Astrocyte of the hippocampus (primary cell): ENCODE results near the gene HPS4.

Source experiments
- DNase-seq: peaks from one replicate; pipeline ENCODE4 v3.0.0; 2011; ENCODE audit warnings: low read depth, low spot score

HPS4 gene

GRCh38 chr22:26466196-26466595 lies 17.4 kb downstream of the HPS4 start:
- DNase-seq = no peak

DNA sequence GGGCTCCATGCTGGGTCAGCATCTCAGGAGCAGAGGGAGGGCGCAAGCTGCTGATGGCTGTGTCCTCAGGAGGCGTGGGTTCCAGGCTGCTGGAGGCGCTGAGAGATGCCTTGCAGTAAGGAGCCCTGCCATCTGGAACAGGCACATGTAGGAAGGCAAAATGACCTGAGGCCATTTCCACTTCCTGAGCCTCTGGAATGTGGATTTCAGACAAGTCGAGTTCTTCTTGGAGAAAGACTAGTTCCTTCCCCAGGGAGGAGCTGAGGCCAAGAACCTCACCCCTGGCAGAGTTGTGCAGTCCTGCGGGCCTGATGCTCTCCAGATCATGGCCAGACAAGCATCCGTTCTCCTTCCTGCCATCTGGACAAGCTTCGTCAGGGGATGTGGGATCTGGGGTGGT lies 19.3 kb downstream of the HPS4 start:
- DNase-seq = no peak

DNA sequence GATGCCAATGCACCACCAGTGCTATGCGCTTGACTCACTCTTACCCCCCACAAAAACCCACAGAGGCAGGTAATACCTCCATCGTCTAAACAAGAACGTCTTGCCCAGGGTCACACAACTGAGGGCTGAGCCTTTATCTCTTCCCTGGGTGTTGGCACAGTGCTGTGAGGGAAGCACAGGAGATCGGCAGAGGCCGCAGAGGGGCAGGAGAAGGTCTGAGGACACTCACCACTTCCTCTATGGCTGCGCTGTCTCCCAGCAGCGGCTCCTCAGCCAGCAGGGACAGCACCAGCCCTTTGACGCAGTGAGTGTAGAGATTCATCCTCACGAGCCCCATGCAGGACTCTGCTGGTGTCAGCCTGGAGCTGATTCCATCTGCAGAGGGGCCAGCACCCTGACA lies 19.9 kb downstream of the HPS4 start:
- DNase-seq = no peak

DNA sequence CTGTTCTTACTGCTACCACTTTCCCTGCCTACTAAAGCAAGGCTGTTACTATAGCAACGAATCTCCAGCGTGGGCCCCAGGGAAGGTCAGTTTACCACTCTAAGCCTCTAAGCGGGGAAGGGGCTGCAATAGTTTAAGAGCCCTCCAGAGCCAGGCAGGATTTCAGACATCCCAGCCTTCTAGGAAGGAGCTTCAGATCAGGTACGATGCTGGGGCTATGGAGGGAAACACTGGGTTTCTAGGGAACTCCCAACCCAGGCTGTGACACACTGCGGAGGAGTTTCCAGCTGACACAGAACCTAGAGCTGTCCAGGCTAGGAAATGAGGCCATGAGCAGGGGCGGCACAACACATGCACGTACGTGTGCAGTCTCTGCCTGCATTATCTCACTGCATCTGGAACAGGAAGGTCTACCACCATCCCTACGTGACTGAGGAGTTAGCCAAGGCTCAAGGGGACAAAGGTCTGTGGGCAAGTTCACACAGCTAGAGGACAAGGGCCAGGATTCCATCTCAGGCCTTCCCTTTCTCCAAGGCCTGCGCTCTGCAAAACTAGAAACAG lies 20.4 kb downstream of the HPS4 start:
- no peak for DNase-seq

DNA sequence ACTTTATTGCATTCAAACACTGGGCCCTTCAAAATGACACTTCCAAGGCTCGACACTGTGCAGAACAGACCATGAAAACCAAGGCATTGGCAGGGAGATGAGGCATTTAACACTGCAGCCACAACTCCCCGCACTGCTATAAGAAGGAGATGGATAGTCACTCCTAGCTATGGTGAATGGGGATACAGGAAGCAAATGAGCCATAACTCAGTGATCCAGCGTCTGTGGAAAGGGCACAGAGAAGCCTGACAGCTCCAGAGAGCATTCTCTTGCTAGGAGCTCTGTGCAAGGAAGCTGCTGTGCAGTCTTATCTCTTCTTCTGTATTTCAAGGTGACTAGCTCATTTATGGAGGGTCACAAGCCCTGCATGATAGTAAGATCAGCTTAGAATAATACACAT lies 20.9 kb downstream of the HPS4 start:
- no peak for DNase-seq

DNA sequence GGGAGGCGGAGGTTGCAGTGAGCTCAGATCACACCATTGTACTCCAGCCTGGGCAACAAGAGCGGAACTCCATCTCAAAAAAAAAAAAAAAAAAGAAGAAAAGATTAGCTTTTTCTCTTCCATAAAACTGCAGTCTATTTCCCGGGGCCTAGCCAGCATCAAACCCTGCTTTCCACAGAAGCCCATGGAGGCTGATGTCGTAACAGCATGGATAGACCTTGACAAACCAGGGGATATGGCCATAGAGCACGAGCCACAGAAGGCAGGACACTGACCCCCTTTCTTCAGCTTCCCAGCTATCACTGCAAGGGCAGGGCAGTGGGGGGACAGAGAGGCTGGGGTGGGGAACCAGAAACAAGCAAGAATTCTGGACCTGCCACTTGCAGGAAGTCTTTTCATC lies 21.5 kb downstream of the HPS4 start:
- DNase-seq = no peak

DNA sequence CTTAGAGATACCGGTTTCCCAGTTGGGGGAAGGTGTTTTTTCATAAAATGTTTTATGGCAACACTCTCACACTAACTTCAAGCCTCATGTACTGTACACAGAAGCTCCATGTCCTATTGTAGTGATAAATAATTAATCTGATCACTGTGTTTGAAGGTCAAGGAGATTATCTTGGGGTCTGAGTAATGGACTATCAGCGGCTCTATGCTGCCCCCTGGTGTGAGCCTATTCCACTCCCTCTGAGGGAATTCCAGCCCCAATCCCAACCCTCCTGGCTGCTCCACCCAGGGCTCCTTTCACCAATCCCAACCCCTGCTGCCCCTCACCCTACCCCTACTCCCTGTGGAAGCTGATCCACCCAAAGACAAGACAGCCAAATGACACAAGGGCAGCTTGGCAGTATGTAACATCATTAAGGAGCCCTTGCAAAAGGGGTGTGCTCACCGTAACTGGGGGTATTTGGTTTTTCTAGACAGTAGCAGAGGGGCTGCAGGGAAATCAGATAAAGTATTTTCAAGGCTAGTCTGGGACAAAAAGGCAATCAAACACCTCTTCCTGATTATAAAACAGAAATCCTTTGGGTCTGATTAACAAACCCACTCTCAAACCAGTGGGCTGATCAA lies 22.3 kb downstream of the HPS4 start:
- DNase-seq = peak; percentile 72

- DNase-seq = no peak
Observed at GRCh38 chr22:26460202-26460601, 23.4 kb downstream of the HPS4 start.

DNA sequence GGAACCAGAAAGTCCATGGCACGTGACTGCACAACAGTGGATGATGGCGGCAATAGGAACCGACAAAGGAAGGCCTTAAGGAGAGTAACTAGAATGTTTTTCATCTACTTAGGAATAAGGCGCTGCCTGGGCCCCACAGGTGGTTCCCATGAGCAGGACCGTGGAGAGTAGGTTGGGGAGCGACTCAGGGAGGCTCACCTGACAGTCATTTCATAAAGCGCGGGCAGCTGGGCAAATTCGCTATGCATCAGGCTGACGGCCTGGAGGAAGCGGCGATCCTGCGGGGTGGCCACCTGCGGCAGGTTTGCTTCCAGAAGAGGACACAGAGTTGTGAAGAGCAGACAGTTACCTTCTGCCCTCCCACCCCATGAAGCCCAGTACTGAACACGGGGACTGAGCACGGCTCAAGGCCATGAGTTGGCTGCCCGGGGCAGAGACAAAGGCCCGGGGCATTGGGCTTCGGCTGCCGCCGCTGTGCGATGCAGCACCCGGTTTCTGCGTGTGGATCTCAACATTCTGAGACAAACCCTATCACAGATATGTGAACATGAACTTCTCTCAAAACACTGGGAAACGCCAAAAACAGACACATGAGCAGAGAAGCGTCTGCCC lies 25.8 kb downstream of the HPS4 start:
- no peak for DNase-seq

- DNase-seq = no peak
Observed at GRCh38 chr22:26453812-26454500, 29.6 kb downstream of the HPS4 start.

- DNase-seq = no peak
Observed at GRCh38 chr22:26453216-26453615, 30.4 kb downstream of the HPS4 start.

- DNase-seq = no peak
Observed at GRCh38 chr22:26452236-26453016, 31.2 kb downstream of the HPS4 start.

GRCh38 chr22:26450453-26451185 lies 33.0 kb downstream of the HPS4 start:
- DNase-seq = no peak

DNA sequence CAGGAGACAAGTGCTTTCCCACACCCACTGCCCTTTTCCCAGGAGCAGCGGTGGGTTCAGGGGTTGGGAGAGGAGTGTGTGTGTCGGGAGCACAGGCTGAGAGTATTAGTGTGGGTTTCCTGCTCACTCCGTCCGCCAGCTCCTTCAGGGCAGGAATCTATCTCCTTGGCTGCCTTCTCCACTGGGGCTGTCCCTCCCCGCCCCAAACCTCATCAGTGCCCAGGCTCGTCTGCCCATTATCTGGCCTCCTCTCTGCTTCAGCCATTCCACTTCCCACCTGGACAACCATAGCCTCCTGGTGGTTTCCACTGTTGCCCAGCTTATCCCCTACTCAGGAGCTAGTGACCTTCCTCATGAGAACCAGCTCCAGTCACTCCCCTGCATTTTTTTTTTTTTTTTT lies 34.6 kb downstream of the HPS4 start:
- no peak for DNase-seq

GRCh38 chr22:26448334-26448733 lies 35.2 kb downstream of the HPS4 start:
- DNase-seq = no peak

GRCh38 chr22:26447584-26448329 lies 35.8 kb downstream of the HPS4 start:
- DNase-seq = no peak

DNA sequence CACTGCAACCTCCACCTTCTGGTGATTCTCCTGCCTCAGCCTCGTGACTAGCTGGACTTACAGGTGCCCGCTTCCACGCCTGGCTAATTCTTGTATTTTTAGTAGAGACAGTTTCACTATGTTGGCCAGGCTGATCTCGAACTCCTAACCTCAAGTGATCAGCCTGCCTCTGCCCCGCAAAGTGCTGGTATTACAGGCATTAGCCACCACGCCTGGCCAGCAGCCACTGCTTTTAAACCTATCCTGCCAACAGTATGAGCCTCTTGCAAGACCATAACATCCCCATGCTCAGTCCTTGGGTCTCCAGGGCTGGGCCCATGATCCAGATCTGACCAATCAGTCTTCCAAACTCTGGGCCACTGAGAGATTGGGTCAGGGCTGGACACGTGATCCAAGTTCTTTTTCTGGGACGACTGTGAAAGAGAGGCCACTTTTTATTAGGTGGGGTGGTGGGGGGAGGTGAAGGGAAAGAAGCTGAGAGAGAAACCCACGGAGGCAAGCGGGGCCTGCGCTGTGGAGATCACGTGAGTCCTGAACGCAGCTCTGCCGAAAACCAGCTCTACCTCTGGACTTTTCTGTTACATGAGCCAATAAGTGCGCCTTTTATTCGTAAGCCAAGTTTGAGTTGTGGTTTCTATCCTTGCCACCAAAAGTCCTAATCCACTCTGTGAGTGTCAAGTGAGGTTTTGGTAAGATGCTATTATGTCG lies 36.6 kb downstream of the HPS4 start:
- no peak for DNase-seq

- DNase-seq = no peak
Observed at GRCh38 chr22:26445577-26446275, 37.9 kb downstream of the HPS4 start.

GRCh38 chr22:26444777-26445176 lies 38.8 kb downstream of the HPS4 start:
- no peak for DNase-seq
